GM18909 (cell line): ENCODE results near the gene FAM3D.

Experiments
- ATAC-seq: cut with Tn5 transposase; IDR thresholded peaks from one replicate; pipeline ENCODE4 v1.9.1; 2021; ENCODE audit warnings: mild to moderate bottlenecking; ENCODE audit not compliant: unreplicated experiment, poor library complexity

FAM3D gene

DNA sequence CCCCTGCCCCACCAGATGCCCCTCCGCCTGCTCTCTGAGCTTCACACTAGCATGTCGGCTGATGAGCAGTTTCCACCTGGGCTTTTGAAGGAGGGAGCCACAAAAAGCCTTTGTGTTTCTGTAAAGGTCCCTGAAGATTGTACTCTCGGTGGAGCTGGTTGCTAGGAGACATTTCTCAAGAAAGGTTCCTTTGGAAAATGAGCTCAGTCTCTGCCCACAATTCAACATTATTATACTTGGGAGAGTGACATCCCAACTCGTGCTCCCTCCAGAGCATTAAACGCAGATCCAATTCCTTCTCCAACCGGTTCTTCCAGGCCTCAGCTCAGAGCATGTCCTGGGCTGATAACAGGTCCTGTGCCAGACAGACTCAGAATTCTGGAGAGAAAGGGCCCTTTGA lies 62.5 kb downstream of the FAM3D start:
- no peak for ATAC-seq

DNA sequence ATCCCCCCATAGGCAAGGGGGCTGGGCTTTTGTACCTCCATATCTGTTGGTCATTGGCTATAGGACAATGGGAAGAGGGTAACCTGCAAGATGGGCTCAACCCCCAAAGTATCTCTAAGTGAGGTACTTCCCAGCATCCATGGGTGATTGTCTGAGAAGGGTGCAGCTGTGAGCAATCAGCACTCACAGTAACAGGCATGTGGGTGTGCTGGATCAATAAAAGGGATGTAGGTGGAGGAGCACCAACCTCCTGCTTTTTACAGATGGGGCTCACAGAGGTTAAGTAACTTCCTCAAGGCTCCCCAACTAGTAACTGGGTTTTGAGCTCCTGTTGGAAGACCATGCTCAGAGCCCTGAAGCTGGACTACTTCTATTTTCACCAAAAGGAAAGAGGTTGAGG lies 63.0 kb downstream of the FAM3D start:
- no peak for ATAC-seq

DNA sequence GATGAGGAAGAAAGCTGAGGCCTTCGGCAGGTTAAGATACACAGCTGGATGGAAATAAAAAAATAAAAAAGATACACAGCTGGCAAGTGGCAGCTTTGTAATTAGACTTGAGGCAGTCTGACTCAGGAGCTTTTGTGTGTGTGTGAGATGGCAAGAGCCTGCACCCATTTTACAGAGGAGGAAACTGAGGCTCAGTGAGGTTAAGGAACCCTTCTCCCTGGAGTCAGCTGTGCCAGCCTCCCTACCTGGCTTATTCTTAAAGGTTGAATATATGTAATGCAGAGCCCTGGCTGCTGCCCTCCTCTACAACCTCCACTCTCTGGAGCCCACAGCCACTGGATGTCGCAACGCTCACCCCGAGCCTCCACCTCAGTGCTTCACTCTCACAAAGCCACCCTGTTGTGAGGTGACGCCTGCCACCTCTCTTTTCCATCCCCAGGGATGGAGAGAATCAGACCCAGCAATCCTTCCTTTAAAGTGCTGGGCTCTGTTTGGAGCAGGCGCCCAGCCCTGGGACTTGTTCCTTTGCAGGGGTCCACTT lies 68.7 kb downstream of the FAM3D start:
- no peak for ATAC-seq

DNA sequence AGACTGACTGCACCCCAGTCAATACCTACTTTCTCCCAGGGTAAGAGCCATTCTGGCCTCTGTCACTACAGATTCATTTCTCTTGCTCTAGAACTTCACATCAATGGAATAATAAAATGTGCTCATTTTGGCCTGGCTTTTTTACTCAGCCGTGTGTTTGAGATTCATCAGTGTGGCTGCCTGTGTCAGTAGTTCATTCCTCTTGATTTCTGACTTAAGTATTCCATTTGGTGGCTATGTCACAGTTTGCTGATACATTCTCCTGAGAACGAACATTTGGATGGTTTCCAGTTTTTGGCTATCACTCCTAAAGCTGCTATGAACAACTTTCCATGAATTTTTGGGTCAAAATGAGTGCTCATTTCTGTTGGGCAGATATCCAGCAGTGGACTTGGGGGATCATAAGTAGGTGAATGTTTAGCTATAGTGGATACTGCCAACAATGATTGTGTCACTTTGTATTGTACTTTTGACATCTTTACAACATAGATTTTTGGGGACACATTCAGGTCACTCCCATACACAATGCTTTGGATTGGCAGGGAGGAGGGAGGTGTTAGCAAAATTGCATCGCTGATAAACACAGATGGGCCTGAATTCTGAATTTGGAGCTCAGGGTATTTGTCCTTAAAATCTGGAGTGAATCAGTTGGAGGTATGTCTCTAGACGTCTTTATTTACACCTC lies 69.6 kb downstream of the FAM3D start:
- no peak for ATAC-seq

DNA sequence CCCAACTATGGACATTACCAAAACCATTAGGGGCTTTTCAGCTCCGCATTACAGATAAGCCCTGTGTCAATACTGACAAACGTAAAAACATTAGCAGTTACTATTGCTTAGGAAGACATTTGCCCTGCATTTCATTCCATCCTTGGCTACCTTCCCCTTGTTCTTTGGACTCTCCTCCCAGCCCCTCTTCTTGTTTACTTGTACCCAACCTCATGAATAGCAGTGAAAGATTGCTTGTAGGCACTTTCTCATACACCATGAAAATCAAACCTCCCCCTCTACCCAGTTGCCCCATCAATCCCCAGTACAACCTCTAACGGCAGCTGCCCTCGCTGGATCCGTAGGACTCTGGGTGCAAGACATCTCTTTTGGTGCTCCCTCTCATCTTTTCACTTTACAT lies 72.5 kb downstream of the FAM3D start:
- ATAC-seq, result no peak

DNA sequence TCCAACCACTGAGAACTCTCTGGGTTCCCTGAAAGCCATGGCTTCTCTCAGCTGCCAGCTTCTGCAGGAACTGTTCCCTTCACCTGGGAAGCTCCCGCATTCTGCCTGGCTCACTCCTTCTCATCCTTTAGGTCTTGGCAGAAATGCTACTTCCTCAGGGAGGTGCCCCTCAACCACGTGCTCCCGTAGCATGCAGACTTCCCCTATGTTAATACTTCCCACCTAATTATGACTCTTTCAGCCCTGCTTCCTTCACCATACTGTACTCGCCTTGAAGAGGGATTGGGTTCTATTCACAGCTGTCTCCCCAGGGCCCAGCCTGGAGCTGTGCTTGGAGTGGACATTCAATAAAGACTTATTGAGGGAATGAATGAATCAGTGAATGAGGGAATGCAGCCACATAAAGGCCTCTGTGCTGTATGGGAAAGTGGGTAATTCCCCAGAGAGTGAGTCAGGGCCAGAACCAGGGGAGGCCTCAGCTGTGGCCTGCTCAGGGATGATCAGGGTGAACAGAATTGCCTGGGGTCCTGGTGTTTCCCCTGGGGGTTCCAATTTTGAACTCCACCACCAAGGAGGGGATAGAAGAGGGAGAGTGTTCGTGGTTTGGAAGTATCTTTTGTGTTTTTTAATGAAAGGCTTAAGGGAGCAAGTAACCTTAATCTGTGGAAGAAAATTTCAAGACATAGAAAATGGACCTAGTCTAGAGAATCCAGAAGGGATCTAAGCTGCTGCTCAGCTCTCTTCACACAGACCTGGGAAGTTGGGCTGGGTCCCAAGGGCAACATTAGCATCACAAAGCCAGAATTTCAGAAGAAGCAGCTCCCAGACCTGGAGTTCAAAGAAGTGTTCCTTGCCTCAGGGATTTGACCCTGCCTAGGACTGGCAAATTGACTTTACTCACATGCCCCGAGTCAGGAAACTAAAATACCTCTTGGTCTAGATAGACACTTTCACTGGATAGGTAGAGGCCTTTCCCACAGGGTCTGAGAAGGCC lies 74.8 kb downstream of the FAM3D start:
- no peak for ATAC-seq

DNA sequence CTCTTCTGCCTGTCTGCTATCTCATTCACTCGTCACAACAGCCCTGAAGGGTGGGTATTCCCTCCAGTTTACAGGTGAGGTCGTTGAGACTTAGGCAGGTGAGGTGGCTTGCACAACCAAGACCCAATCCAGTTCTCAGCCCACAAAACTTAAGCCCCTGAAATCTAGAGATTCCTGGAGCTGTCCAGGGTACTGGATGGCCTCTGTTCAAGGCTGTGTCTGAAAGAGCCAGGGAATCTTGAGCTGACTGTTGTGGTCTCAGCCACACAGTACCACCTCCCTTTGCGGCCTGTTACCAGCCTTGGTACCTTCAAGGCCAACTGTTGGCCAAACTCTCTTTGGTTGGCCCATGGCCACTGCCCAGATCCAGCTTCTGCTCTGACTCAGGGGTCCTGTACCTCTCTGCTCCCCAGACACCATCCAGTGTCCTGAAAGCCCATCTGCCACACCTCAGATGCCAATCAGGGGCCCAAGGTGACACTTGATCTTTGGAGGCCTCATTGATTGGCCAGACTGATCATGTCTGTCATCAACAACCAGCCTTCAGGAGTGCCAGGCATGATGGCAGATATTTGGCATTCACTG lies 78.5 kb downstream of the FAM3D start:
- no peak for ATAC-seq

DNA sequence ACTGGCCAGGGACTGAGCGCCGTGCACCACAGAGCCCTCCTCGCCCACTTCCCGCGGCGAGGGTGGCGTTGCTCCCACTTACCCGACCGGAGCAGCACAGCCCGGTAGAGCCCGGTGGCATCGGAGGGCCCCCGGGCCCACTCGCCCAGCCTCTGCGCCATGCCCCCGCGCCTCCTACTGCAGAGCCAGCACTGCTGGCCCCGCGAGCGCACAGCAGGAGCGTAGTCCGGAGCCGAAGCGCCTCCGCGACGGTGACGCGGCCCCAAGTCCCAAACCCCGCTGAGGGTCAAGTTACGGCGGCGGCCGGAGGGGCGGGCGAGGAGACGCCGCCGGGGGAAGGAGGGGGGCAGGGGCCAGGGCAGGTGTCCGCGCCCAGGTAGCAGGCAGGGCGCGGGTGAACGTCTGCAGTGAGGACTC lies 79.8 kb downstream of the FAM3D start:
- no peak for ATAC-seq

DNA sequence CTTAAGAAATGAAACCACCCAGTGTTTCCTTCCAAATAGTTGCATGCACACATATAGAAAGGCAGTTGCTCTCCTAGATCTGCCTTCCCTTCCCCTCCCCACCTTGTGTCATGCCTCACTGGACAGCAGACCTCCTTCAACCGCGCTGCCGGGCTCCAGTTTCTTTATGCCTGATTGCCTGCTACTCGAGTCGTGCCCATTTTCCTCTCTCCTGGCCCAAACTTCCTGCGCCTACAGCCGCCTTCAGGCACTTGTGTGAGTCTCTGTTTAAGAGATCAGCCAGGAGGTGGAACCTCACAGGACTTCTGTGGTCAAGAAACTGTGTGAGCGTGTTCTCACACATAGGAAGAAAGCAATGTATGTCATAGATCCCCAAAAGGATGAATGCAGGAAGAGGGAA lies 80.6 kb downstream of the FAM3D start:
- ATAC-seq, result no peak

DNA sequence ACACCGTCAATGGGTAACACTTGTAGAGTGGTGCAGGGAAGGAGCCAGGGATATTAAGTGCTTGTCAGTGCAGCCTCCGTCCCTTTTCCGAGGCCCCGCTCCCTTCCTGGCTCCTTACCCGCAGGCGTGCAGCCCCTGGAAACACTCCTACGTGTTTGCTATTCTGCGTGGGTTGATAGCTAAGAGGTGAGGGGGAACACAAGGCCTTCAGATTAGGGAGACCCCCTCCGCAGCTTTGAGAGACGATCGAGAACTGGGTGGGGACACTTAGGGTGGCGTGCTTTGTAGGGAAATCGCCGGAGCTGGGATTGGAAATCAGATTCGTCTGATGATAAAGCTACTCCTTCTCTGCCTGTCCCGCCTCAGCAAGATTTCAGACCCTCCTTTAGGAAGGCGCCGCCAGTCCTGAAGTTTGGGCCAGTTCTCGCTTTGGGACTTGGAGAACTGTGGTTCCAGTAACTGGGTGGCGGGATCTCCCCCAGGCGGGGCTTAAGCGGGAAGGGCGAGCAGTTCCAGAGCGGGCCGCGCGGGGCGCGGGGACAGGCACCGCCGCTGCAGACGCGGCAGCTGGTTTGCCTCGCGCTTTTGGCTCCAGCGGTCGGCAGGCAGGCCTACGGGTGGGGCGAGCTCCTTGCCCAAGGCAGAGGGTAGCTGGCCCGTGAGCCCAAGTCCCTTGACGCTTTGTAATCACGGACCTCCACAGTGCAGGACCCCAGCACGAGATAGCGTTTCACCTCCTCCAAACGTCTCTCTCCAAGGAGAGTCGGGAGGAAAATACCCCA lies 81.4 kb downstream of the FAM3D start:
- ATAC-seq, result peak; percentile 92

DNA sequence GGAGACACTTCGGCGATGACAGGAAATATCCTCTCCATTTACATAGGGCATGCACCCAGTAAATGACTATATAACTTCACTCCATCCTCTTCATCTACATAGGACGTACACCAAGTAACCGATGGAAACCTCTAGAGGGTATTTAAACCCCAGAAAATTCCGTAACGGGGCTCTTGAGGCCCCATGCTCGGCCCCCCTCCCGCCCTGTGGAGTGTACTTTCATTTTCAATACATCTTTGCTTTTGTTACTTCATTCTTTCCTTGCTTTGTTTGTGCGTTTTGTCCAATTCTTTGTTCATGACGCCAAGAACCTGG lies 81.9 kb downstream of the FAM3D start:
- no peak for ATAC-seq
